Activated T-cell treated with anti-CD3 and anti-CD28 coated beads for 24 hours (primary cell): ENCODE measurements around the gene CAPN11.

ENCODE experiments used
- DNase-seq: peaks from one replicate; pipeline ENCODE4 v3.0.0-alpha.2; 2020; ENCODE audit warnings: low read depth

CAPN11 gene

DNA sequence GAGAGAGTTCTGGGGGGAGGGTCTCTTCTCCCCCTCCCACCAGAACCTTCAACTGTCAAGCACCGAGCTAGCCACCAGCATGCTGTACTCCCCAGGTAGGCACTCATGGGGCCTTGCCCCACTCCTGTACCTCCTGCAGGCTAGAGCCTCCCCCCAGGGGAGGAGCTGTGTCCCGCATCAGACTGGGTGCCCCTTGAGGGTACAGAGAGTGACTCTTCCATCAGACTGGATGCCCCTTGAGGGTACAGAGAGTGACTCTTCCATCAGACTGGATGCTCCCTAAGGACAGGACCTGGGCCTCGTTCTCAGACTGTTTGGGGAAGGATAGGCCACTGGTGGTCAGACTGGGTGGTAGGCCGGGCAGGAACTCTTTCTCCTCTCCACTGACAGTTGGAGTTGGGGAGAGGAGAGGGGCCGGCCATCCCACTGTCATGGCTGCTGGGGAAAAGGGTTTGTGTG is at the start of gene CAPN11:
TSS of gene CAPN11 (plus strand) at position 51 of the 459 bp plus-strand sequence. CDS start at position 80, 29 bp downstream.
- no peak for DNase-seq

DNA sequence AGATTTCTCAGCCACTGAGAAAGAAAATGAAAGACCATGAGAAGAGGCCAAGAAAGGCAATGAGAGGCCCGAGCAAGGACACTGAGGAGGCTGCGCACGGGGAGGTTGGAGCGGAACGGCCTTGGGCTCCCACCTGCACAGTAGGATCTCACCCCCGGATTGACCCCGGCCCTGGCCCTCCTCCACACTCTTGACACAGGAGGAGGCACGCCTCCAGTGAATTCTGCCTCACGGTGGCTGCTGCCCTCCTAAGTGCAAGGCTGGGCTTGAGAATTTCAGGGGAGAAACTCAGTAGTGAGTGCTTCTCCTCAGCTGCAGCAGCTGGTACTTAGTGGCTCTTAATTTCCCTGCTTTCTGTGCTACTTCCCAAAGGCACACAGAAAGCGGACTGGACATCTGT is 49.4 kb upstream of the CAPN11 start:
- DNase-seq: no peak

DNA sequence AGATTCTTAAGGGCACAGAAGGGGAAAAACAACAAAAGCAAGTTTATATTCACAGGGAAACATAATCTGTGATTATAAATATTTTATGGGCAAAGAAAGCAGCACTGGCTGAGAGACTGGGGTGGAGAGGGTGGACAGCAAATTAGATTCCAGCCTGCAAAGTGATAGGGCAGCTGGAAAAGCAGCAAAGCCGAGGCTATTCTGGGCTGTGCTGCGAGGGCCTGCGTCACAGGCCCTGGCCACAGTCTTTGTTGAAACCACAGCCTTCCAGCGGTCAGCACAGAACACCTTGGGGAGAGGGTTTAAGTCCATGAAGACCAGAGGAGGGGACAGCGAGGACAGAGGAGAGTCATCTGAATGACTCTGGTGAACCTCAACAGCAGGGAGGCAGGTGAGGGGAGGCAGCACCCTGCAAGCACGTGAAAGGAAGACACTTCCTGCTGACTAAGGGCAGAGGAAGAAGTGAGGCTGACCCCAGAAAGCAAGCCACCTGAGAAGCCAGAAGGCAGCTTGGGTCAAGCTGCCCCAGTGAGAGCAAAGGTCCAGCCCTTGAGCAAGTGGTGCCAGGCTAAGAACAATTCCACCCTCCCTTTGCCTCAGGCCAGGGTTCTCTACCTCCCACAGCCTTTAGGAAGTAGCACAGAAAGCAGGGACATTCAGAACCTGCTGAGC is 48.5 kb upstream of the CAPN11 start:
- no peak for DNase-seq

DNA sequence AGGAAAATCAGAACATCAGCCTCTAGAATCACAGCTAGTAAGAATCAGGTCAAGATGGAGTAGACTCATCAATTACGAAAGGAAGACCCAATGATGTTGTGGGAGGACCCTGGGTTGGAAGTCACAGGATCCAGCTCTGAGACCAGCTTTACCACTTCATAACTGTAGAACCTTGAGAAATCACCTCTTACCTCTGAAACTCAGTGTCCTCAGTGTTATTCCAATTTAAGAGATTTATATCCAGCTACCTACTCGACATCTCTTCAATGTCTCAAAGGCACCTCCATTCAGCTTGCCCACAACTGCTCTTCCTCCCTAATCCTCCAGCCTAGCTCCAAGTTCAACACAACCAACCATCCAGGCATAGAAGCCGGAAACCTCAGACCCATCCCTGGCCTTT is 47.7 kb upstream of the CAPN11 start:
- no peak for DNase-seq

- no peak for DNase-seq
Observed at GRCh38 chr6:44111434-44112417, 46.9 kb upstream of the CAPN11 start.

- no peak for DNase-seq
Observed at GRCh38 chr6:44113414-44113813, 45.2 kb upstream of the CAPN11 start.

DNA sequence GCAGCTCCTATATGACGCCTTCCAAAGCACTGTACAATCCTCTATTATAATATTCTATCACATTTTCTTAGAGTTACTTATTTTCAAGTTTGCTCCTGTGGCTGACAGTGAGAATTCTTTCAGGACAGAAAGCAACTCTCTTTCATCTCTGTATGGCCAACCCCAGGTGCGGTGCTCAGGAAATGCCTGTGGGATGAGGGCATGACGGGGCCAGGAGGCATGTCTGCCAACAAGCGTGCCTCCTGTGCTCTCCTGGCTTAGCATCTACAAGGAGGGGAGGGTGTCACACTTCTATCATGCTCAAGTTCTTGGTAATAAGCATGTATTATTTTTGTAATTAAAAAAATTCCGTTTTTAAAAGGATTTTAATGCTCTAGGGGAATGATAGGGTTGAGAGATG is 42.8 kb upstream of the CAPN11 start:
- no peak for DNase-seq

GRCh38 chr6:44116641-44117382 is 41.8 kb upstream of the CAPN11 start:
- DNase-seq: no peak

DNA sequence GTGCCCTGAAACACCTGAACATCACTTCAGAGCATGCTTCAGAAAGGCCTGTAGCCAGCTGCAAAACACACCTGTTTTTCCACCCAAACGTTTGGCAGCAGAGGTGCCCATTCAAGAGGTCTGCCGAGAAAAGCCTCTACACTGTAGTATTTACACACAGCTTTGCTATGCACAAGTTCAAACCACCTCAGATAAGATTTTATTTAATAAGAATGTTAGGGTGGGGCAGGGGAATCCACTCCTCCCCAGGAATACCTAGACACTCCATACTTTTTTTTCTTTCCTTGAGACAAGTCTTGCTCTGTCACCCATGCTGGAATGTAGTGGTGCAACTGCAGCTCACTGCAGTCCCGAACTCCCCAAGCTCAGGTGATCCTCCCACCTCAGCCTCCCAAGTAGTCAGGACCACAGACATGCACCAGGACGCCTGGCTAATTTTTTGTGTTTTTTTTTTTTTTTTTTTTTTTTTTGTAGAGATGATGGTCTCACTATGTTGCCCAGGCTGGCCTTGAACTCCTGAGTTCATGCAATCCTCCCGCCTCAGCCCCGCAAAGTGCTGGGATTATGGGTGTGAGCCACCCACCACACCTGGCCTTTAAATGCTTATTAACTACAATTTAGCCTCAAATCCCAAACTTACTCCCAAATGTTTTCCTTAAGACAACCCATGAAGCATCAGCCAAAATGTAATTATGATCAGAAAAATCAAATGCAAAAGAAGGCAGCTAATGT is 41.1 kb upstream of the CAPN11 start:
- DNase-seq: no peak

DNA sequence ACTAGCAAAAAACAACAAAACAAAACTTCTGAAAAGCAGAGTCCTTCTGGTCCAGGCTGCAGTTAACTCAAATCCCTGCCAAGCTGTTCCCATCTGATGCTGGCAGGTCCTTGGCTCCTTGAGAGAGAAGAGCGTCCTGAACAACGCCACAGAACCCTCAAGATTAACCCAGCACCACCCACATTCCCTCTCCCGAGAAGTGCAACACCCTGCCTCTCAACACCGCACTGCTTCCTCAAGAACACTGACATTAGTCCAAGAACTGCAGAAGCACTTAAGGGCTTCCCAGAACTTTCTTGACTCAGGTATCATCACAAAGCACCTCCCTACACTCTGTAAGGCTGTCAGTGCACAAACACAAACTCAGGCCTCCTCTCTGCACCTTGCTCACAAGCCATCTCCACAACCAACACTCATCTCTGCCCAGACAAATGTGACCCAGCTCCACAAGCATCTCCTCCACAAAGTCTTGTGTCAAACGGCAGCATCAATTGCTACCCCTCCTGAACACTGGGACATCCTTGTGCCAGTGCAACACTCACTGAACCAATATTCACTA is 38.8 kb upstream of the CAPN11 start:
- DNase-seq: no peak

GRCh38 chr6:44120692-44121443 is 37.8 kb upstream of the CAPN11 start:
- no peak for DNase-seq

GRCh38 chr6:44122801-44123200 is 35.8 kb upstream of the CAPN11 start:
- DNase-seq: no peak

DNA sequence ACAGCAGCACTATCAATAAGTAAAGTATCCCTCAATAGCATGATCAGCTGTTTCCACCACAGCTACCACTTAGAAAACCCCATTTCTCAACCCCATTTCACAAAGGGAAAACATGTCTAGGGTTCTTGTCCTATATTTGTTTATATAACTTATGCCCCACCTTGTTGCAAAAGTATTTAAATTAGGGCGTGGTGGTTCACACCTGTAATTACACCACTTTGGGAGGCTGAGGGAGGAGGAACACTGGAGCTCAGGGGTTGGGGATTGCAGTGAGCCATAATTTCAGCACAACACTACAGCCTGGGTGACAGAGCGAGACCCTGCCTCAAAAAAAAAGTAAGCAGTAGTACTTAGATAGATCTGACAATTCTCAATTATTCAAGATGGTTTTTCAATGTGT is 35.1 kb upstream of the CAPN11 start:
- no peak for DNase-seq

GRCh38 chr6:44126320-44127149 is 32.1 kb upstream of the CAPN11 start:
- peak; percentile 75 for DNase-seq

DNA sequence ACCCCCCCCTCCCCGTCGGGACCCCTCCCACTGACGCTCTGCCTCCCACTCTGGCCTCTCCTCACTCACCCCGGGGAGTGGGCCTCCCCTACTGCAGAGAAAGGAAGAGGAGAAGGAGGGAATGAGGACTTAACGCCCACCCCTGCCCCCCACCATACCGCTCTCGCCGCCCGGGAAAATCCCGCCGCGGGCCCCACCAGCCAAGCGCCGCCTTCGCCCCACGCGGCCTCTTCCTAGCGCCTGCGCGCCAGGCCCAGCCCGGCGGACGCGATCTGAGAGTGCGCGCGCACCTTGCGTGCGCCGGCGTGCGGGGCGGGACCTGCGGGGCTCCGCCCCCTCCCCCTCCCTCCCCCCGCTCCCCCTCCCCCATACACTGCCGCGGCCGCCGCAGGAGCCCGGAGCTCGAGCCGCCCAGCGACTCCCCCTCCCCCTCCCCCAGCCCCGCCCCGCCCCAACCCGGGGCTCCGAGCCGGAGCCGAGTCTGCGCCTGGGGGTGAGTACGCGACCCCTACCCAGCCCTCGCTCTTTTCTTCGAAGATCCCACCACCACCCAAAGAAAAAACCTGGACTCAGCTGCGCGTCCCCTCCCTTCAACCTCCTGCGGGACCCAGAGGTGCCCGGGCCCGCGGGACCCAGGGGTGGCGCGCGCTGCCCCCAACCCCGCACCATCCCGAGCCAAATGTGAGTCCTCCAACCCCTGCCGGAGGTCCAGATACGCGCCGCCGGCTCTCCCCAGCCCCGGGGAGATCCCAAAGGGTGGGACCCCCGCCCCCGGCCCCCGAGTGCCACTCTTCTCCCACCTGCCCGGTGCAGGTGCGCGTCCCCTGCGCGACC is 31.2 kb upstream of the CAPN11 start, which contains the start of the genes MRPL14 and TMEM63B:
TSS of gene MRPL14 (minus strand) at position 267 of the 834 bp plus-strand sequence. CDS start 10,841 bp downstream, outside the sequence.
TSS of gene TMEM63B (plus strand) at position 369 of the 834 bp plus-strand sequence. CDS start 7,031 bp downstream, outside the sequence.
- DNase-seq: peak; percentile 87

DNA sequence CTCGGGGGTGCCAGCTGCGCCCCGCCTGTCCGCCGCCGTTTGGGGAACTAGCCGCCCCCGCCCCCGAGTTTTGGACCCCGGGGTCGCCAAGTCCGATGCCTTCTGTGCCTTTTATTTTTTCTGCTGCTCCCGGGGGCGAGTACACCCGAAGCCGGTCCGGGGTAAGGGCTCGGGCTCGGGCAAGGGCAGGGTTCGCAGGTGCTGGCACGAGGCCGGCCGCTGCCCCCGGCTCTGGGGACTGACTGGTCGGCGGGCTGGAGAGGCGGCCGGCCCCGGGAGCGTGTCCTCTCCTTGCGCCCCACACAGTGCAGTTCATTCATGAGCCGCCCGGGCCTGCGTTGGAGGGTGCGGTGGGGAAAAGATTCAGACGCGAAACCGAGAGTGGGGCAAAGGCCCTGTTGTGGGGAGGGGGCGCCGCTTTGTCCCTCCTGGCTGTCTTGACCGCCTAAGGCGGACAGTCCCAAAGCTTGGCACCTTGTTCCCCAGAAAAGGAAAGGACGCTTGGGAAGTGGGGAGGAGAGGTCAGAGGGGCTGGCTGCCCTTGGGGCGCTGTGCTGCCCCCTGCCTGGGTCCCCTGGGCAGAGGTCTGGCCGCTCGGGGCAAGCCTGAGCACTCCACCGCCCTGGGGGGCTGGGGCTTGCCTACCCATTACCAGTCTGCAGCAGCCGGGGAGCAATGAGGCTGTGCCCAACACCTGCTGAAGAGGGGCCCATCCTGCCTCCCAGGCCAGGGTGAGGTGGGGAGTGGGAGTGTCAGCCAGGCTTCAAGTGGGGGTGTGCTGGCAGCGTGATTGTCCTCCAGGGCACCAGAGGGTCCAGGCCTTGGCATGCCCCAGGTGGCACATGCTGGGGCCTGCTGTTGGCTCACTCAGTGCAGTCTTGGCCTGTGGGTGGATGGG is 30.4 kb upstream of the CAPN11 start:
- no peak for DNase-seq

- no peak for DNase-seq
Observed at GRCh38 chr6:44129841-44130322, 28.7 kb upstream of the CAPN11 start.
